ENCODE measurements around the gene SLC26A9.

The SLC26A9 gene

DNA sequence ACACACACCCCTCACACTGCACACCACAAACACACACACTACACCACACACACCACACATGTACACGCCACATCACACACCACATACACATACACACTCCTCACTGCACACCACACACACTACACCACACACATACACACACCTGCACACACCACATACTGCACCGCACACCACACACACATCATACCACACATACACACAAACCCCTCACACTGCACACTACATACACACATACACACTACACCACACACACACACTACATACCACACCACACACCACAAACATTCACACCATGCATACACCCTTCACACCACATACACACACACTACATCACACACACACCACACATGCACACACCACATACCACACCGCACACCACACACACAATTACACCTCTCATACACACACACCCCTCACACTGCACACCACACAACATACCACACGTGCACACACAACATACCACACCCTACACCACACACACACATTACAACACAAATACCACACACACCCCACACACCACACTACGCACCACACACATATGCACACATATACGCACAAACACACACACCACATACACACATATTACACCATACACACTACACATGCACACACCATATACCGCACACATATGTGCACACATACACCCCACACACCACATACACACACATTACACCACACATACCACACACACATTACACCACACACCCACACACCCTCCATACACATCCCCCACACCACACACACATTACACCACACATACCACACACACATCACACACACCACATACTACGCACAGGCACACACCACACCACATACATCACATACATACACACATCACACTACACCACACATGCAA, 30.3 kb upstream of the SLC26A9 start:
- no peak for DNase-seq

- DNase-seq, result no peak
Measured at GRCh38 chr1:205972491-205973168, 29.4 kb upstream of the SLC26A9 start.

- DNase-seq, result no peak
Measured at GRCh38 chr1:205972081-205972480, 28.8 kb upstream of the SLC26A9 start.

DNA sequence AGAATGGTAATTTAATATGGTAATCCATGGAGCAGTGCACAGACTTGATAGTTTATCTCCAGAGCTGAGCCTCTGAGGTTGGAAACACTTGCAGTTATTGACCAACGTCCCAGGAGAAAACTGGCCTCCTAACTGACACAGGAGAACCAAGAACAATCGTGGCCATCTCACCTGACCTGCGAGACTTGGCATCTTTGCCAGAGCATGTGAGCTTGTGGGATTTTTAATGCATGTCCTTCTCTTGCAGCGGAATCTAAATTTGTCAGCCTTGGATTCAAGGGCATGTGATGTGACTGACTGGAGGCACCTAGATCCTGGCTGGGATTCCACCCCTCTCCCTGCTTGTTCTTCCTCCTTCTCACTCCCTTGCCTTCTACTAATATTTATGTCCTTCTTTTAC, 27.8 kb upstream of the SLC26A9 start:
- no peak for DNase-seq

DNA sequence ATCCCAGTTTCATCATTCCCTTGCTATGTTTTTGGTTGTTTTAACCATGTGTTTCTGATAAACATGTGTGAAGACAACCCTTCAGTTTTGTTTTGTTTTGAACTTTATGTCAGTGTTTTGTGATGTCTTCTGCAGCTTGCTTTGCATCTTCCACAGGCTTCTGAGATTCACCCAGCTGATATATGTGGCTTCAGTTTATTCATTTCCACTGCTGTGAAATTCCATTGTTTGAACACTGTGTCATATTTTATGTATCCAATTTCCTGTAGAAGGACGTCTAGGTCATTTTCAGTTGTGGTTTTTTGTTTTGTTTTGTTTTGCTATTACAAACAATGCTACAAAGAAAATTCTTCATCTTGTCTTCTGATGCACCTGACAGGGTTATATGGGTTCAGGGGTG, 27.2 kb upstream of the SLC26A9 start:
- DNase-seq, result no peak

- no peak for DNase-seq
Measured at GRCh38 chr1:205969229-205969628, 26.0 kb upstream of the SLC26A9 start.

- DNase-seq, result no peak
Measured at GRCh38 chr1:205967554-205968335, 24.5 kb upstream of the SLC26A9 start.

GRCh38 chr1:205965036-205965884, 22.0 kb upstream of the SLC26A9 start:
- DNase-seq, result no peak

DNA sequence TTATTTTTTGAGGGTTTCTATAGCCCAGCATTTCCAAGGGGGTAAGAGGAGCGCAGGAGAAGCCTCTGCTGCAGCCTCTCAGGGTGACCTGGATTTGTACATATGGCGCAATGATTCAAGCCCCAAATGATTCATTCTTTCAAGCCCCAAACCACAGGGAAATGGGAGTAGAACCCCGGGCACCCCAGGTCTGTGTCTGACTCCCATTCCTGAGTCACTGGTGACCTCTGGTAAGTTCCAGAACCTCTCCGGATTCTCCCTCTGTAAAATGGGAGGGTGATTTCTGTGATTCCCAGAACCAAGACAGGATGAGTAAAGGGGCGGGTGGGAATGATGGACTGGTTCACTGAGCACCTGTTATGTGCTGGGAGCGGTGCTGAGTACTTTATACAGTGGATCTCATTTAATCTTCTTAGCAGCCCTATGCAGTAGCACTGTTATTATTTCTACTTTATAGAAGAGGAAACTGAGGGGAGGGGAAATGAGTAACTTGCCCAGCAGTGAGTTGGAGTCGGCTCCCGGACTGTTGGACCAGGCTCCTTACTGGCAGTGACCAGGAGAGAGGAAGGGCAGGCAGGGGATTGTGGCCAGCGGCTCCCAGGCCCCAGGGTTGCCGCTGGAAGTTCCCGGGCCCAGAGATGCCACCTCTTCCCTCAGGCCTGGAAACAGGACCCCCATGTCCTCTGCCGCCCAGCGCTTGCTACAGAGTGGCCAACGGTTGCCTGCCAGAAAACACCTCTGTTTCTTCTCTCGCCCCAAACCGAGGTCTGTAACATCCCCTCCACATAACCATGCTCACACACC, 20.3 kb upstream of the SLC26A9 start:
- no peak for DNase-seq

DNA sequence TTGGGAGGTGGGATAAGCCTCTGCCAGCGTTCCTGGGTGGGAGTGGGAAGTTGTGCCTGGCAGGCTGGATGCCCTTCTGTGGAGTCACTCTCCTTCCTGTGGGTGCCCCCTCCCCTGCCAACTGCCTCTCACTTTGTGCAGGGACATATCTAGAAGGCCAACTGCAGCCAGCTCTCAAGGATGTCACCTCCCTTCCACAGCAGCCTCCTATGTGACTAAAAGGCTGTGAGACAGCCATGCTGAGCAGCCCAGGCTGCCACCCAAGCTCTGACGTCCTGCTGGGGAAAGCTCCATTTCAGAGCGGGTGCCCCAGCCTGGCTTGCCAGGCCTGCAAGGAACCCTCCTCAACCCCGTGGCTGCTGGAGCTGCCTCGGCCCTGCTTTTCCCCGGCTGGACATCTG, 19.6 kb upstream of the SLC26A9 start:
- no peak for DNase-seq

GRCh38 chr1:205961991-205962820, 18.9 kb upstream of the SLC26A9 start:
- no peak for DNase-seq

GRCh38 chr1:205961405-205961804, 18.1 kb upstream of the SLC26A9 start:
- DNase-seq, result no peak

DNA sequence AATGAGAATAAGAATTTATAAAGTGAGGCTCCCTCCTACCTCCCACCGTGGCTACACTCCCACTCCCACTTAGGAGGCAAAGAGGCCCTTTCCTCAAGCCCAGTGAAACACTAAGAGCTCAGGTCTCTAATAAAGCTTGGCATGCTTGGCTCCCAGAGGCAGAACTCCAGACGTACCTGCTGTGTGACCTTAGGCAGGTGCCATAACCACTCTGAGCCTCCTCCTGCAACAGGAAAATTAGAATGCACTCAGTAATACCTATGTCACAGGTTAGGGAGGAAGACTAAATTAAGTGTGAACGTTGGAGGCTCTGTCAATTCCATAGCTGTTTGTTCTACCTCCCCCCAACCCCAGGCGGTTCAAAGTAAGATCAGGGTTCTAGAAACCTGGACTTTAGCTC, 16.5 kb upstream of the SLC26A9 start:
- no peak for DNase-seq

- DNase-seq, result no peak
Measured at GRCh38 chr1:205955499-205955898, 12.2 kb upstream of the SLC26A9 start.

GRCh38 chr1:205954819-205955404, 11.7 kb upstream of the SLC26A9 start:
- no peak for DNase-seq

DNA sequence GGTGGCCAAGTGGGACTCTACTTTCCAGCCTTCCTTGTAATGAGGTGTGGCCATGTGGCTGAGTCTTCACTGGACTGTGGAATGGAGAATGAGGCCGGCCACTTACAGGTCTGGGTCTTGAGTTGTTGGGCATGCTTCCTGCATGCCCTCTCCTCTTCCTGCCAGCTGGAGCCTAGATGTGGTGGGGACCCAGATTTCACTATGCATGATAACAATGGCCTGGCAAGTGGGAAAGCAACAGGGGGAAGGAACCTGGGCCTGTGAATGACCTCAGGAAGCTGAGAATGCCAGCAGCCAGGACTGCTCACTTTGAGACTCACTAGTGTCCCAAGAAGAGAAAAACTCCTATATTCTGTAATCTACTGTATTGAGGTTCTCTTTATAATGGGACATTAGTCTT, 8.5 kb upstream of the SLC26A9 start:
- DNase-seq, result no peak

DNA sequence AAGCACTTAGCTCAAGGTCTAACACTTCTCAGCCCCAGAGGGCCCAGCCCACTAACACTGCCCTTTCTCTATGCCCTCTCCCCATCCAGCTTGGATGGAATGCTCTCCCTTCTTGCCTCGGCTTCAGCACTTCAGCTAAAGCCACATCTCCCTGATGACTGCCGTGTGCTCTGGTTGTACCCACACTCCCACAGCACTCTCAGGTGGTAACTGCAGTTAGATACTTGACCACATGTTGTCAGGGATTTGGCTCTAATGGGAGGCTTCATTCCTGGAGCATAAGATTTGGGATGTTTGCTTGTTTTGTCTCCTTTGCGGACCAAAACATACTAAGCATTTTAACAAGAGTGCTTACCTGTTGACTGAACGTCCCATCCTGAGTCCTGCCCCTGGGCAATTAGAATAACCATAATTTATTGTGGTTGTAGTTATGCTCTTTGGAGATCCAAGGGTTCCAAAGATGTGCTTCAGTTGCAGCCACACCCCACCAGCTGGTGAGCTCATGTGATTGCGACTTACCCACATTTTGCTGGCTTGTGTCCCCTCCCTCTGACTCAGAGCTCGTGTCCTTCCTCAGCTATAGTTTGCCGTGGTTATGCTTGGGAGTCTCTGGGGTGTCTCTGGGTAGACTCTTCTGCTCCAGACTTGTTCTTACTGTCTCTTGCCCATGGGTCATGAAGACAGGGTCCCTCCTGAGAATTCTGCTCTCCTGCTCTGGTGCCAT, 7.7 kb upstream of the SLC26A9 start:
- no peak for DNase-seq

DNA sequence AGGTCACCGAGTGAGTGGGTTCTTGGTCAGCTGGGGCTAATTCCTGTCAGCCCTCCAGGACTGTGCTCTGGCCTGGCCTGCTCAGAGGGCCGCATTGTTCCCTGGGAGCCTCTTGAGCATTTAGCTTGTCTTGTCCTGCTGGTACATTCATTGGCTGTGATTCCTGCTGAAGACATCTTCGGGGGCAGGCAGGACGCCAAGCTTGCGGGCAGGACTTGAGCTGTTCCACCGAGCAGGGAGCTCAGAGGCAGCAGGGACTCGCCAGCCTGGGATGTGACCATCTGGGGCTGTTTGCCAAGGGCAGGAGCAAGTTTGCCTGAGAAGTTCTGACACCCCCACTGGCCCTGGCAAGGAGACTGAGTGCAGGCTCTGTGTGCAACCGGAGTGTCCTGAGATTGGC, 7.0 kb upstream of the SLC26A9 start:
- DNase-seq, result no peak

DNA sequence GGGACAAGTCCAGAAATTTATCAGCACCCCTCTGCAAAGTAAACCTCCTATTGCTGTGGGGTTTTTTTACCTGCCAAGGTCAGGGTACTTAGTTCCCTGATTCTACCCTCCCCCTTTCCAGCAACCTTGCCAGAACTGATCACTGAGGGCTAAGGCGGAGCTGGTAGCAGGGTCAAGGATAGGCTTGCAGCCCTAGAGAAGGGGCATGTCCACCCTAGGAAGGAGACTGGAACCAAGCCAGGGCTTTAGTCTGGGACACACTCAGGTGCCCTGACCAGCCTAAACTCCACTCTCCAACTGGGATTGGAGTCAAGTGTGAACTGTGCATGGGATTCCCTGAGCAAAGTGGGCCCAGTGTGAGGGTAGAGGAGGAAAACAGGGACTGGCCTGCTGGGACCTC, 6.5 kb upstream of the SLC26A9 start:
- no peak for DNase-seq

DNA sequence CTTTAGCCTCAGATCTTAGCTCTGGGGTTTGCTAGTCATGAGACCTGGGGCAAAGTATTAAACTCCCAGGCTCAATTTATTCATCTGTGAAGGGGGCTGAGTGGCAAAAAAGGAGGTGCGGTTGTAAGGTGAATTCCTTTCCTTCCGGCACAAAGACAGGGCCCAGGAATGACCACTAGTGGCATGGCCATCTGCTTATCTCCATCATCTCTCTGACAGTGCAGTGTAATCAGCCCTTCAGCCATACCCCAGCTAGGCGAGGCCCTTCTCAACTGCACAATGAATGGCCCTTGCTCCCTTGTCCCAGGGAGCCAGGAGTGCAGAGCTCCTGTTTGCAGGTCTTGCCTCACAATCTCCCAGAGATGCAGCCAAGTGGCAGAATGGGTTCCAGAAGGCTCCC, 5.6 kb upstream of the SLC26A9 start:
- no peak for DNase-seq

Data from DMS 273 treated with DMSO at 0.1 percent for 48 hours (cell line).